Testis (tissue), 3 donors: ENCODE data around the gene PLA2R1. TPM values are rescaled to one million over a fixed set of nuclear protein-coding genes. Genes with fewer than 3 reads are reported as not detected.
A peak's percentile ranks its signal among the peaks of the same experiment; 100 is the strongest.

Experiments
- DNase-seq: peaks from one replicate; pipeline ENCODE4 v3.0.0-alpha.2; 2019
- H3K27ac ChIP-seq, 2 donors: fragments of 200-600 bp; sonication (generic); one replicate each; pipeline ENCODE4 v1.5.1; 2019
- H3K27me3 ChIP-seq: fragments of 200-600 bp; sonication (generic); one replicate; pipeline ENCODE4 v1.5.1; 2019
- H3K36me3 ChIP-seq: fragments of 200-600 bp; sonication (generic); one replicate; pipeline ENCODE4 v1.5.1; 2017; ENCODE audit warnings: low read depth; ENCODE audit errors: missing control alignments
- H3K4me1 ChIP-seq: fragments of 200-600 bp; sonication (generic); one replicate; pipeline ENCODE4 v1.5.1; 2019
- H3K4me3 ChIP-seq, 2 donors: fragments of 200-600 bp; sonication (generic); one replicate each; pipeline ENCODE4 v1.5.1; 2017 to 2019
- H3K9me3 ChIP-seq: fragments of 200-600 bp; sonication (generic); one replicate; pipeline ENCODE4 v1.5.1; 2017
- CTCF ChIP-seq, 3 experiments: fragments of 450-650 bp in 2 of 3; fragments of 200-600 bp in 1 of 3; sonication (generic) in 1 of 3; IDR thresholded peaks; one replicate each; pipeline ENCODE4 v1.5.1; 2016 to 2019; ENCODE audit warnings: antibody characterized with exemption in 3 of 3, mild to moderate bottlenecking in 2 of 3, moderate library complexity in 1 of 3
- POLR2A ChIP-seq: fragments of 450-650 bp; IDR thresholded peaks from one replicate; pipeline ENCODE4 v1.6.1; 2017; ENCODE audit warnings: antibody characterized with exemption, mild to moderate bottlenecking, moderate library complexity
- WGBS, 2 donors: methylation state at CpG; one replicate each; pipeline ENCODE4 v1.1.5; 2018; 5-methylcytosine and 5-hydroxymethylcytosine counted together
- intact Hi-C: fragments of 100-400 bp; cut with DNase I; formaldehyde crosslinking; loops from one replicate; pipeline ENCODE4 v1.15.1; 2023; ENCODE audit warnings: low total_unique reads
- polyA plus RNA-seq: library from polyadenylated mRNA; stranded (reverse); fragments of 350-450 nt; fragmentation: Illumina TruSeq; extraction: RNeasy Lipid Tissue Mini Kit (QIAGEN cat#74804); gene quantifications from one replicate; pipeline ENCODE4 v1.2.3, GENCODE V29; 2014; ENCODE audit warnings: low read depth, low replicate concordance; ENCODE audit not compliant: insufficient read depth
- total RNA-seq, 2 donors: library from RNA; depleted of rRNA; stranded (reverse); fragments of >200 nt; gene quantifications; one replicate each; pipeline ENCODE4 v1.2.3, GENCODE V29; 2016

PLA2R1 gene
- total and polyA plus RNA-seq, 3 donors from 2014 or later: 3.4 to 5.3 (median 5.0) TPM

- no peaks in the 10 kb centered on the region for H3K9me3 ChIP-seq
- no peaks in the 10 kb centered on the region for H3K36me3 ChIP-seq
- H3K27me3 ChIP-seq: no peaks in the 10 kb centered on the region
- DNase-seq: no peak
- no peaks in the 10 kb centered on the region for H3K4me1 ChIP-seq
- WGBS, 2 donors: 78 to 87% methylated on average over 4 of the region's 4 CpGs
- H3K4me3 ChIP-seq: no peak overlapping the region
- H3K27ac ChIP-seq: no peak overlapping the region
- intact Hi-C loops: no loop called here
- TF ChIP-seq POLR2A: no peak
- TF ChIP-seq CTCF (IDR thresholded peaks at IDR 0.05): no peak
Measured at GRCh38 chr2:159961451-159961850, 101.0 kb downstream of the PLA2R1 start.

GRCh38 chr2:159961037-159961436, 101.4 kb downstream of the PLA2R1 start:
- Histone ChIP-seq H3K36me3 (no peaks in the 10 kb centered on the region), H3K27ac (no peak overlapping the region), H3K9me3 (no peaks in the 10 kb centered on the region), H3K4me3 (no peak overlapping the region), H3K4me1 (no peaks in the 10 kb centered on the region), H3K27me3 (no peaks in the 10 kb centered on the region)
- DNase-seq: no peak
- TF ChIP-seq POLR2A (no peak), CTCF (IDR thresholded peaks at IDR 0.05) (no peak)
- intact Hi-C loops: no loop called here
- 78 to 87% methylated on average over 2 of the region's 2 CpGs for WGBS, 2 donors

GRCh38 chr2:159960414-159960813, 102.0 kb downstream of the PLA2R1 start:
- Histone ChIP-seq H3K27me3 (no peaks in the 10 kb centered on the region), H3K4me3 (no peak overlapping the region), H3K4me1 (no peaks in the 10 kb centered on the region), H3K9me3 (no peaks in the 10 kb centered on the region), H3K27ac (no peak overlapping the region), H3K36me3 (no peaks in the 10 kb centered on the region)
- no peak for TF ChIP-seq POLR2A
- TF ChIP-seq CTCF (IDR thresholded peaks at IDR 0.05): no peak
- no peak for DNase-seq
- 89 to 91% methylated on average over 2 of the region's 2 CpGs for WGBS, 2 donors
- intact Hi-C loops: no loop called here

GRCh38 chr2:159959136-159959535, 103.3 kb downstream of the PLA2R1 start:
- WGBS, 2 donors: 55 to 56% methylated on average over 3 of the region's 3 CpGs
- no peaks in the 10 kb centered on the region for H3K9me3 ChIP-seq
- no peak for DNase-seq
- peak overlapping the region in 1 of 2 donors; percentile 48 for H3K27ac ChIP-seq
- intact Hi-C loops: no loop called here
- H3K27me3 ChIP-seq: no peaks in the 10 kb centered on the region
- no peaks in the 10 kb centered on the region for H3K4me1 ChIP-seq
- no peak for TF ChIP-seq CTCF (IDR thresholded peaks at IDR 0.05)
- no peak for TF ChIP-seq POLR2A
- no peaks in the 10 kb centered on the region for H3K36me3 ChIP-seq
- H3K4me3 ChIP-seq: no peak overlapping the region

- Histone ChIP-seq H3K9me3 (no peaks in the 10 kb centered on the region), H3K4me3 (no peak overlapping the region), H3K27me3 (no peaks in the 10 kb centered on the region), H3K36me3 (no peaks in the 10 kb centered on the region), H3K4me1 (no peaks in the 10 kb centered on the region), H3K27ac (no peak overlapping the region)
- intact Hi-C loops: no loop called here
- WGBS, 2 donors: 53 to 64% methylated on average over 2 of the region's 2 CpGs
- no peak for DNase-seq
- no peak for TF ChIP-seq POLR2A
- no peak for TF ChIP-seq CTCF (IDR thresholded peaks at IDR 0.05)
Measured at GRCh38 chr2:159953136-159953823, 109.1 kb downstream of the PLA2R1 start.
